Right lobe of liver (tissue), 6 donors: ENCODE measurements around the gene CFAP46. TPM values are rescaled to one million over a fixed set of nuclear protein-coding genes. Genes with fewer than 3 reads are reported as not detected.
A peak's percentile ranks its signal among the peaks of the same experiment; 100 is the strongest.
"Not testable (repeated sequence)": the region's sequence is repeated elsewhere in the genome, so short reads cannot be mapped to it uniquely, and the experiment has no call there.

ENCODE experiments used
- ATAC-seq, 4 donors: fragments of 200-7000 bp; cut with Tn5 transposase; one replicate each; pipeline ENCODE4 v1.9.1; 2020; ENCODE audit warnings: mild to moderate bottlenecking in 4 of 4, moderate library complexity in 4 of 4
- DNase-seq, 3 donors: peaks; one replicate each; pipeline ENCODE4 v3.0.0-alpha.2; 2020
- H3K27ac ChIP-seq, 3 donors: fragments of 200-600 bp; one replicate each; pipeline ENCODE4 v1.8.0; 2022
- H3K27me3 ChIP-seq, 2 donors: fragments of 200-600 bp; one replicate each; pipeline ENCODE4 v1.8.0; 2022
- H3K36me3 ChIP-seq, 4 donors: fragments of 200-600 bp; sonication (generic) in 1 of 4; one replicate each; pipeline versions ENCODE4 v1.5.1 to v1.8.0; 2017 to 2022; ENCODE audit warnings: control low read depth in 1 of 4
- H3K4me1 ChIP-seq, 4 donors: fragments of 200-600 bp; sonication (generic) in 1 of 4; one replicate each; pipeline versions ENCODE4 v1.5.1 to v1.8.0; 2017 to 2022; ENCODE audit warnings: control low read depth in 1 of 4
- H3K4me3 ChIP-seq, 3 donors: fragments of 200-600 bp; one replicate each; pipeline ENCODE4 v1.8.0; 2022
- H3K9me3 ChIP-seq, 4 donors: fragments of 200-600 bp; sonication (generic) in 1 of 4; one replicate each; pipeline versions ENCODE4 v1.5.1 to v1.8.0; 2017 to 2022; ENCODE audit warnings: control low read depth in 1 of 4
- POLR2A ChIP-seq: fragments of 450-650 bp; IDR thresholded peaks from one replicate; pipeline ENCODE4 v1.6.1; 2017; ENCODE audit warnings: antibody characterized with exemption, mild to moderate bottlenecking
- WGBS: methylation state at CpG from one replicate; pipeline ENCODE4 v1.1.6; 2018; ENCODE audit warnings: low coverage, low lambda C conversion rate; ENCODE audit not compliant: insufficient coverage; ENCODE audit errors: missing lambda C conversion rate; 5-methylcytosine and 5-hydroxymethylcytosine counted together
- intact Hi-C, 2 donors: fragments of 100-400 bp; cut with DNase I; formaldehyde crosslinking; loops; one replicate each; pipeline versions ENCODE4 v1.11.2 to v1.14.1; 2022
- total RNA-seq, 6 experiments: library from RNA; depleted of rRNA in 2 of 6; stranded (reverse); fragments of >200 nt in 2 of 6; fragmentation: NEBNext Ultra II Directional in 3 of 6; extraction: Animal tissue kit (Norgen Biotek cat#: 25700) in 3 of 6; gene quantifications; one replicate each; pipeline versions ENCODE4 v1.1.0 to v1.2.4, GENCODE V29; 2016 to 2023
- TF ChIP-seq, protein P1 (sequence below), 4 donors: fragments of 200-600 bp in 3 of 4; fragments of 450-650 bp in 1 of 4; IDR thresholded peaks; one replicate each; pipeline versions ENCODE4 v1.5.1 to v1.8.0; 2016 to 2022; ENCODE audit warnings: antibody characterized with exemption in 4 of 4, mild to moderate bottlenecking in 2 of 4
- donor health status: DM: no; HTN: yes; CAD: no.
- donor health status: DM: no; HTN: no; CAD: no.
- donor health status: DM: no; HTN: no; CAD: no.
- donor health status: DM: no; HTN: yes; CAD: no.
- donor health status: DM: no; HTN: yes; CAD: no.

CFAP46 gene
- total RNA-seq, 6 experiments from 2014 or later, result 0.16 to 0.67 (median 0.32) TPM

DNA sequence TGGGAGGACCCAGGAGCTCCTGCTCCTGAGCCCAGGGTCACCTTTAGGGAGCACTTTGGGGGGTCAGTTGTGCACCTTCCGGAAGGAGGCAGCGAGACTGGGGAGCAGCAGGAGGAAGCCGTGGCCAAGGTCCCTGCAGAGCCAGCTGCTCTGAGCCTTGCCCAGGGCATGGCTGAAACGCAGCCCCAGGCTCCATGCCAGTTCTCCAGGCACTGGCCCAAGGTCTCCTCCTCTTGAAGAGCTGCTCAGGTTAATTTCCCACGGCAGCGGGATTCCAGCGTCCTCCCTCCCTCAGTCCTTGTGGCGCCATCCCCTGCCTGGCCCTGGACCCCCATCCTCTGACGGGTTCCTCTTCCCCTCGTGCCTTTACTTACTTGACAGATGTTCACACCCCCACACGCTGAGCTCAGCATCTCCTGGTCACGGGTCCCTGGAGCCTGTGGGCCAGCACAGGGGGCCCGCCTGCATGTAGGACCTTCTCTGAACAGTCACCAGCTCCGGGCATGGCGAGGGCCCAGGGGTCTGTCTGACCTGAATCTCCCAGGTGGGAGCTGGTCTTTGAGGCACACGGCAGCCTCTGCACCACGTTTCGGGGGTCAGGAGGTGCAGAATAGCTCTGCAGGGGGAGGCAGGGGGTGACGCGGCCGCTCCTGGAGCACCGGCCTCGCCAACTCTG lies 16.7 kb upstream of the CFAP46 start:
- peak in 3 of 4 donors; percentile 17 to 34 (median 24) for ATAC-seq
- intact Hi-C loops, result no loop called here
- Histone ChIP-seq H3K27me3 (peaks cover 0 to 3% of the 10 kb centered on the region in 2 donors), H3K9me3 (no peaks in the 10 kb centered on the region), H3K36me3 (no peaks in the 10 kb centered on the region), H3K27ac (no peak overlapping the region), H3K4me3 (no peak overlapping the region), H3K4me1 (peaks cover 0 to 3% (median 0%) of the 10 kb centered on the region in 4 donors)
- peak; percentile 14 to 56 (median 54) for DNase-seq
- TF ChIP-seq POLR2A, result no peak
- TF ChIP-seq, protein P1, sequence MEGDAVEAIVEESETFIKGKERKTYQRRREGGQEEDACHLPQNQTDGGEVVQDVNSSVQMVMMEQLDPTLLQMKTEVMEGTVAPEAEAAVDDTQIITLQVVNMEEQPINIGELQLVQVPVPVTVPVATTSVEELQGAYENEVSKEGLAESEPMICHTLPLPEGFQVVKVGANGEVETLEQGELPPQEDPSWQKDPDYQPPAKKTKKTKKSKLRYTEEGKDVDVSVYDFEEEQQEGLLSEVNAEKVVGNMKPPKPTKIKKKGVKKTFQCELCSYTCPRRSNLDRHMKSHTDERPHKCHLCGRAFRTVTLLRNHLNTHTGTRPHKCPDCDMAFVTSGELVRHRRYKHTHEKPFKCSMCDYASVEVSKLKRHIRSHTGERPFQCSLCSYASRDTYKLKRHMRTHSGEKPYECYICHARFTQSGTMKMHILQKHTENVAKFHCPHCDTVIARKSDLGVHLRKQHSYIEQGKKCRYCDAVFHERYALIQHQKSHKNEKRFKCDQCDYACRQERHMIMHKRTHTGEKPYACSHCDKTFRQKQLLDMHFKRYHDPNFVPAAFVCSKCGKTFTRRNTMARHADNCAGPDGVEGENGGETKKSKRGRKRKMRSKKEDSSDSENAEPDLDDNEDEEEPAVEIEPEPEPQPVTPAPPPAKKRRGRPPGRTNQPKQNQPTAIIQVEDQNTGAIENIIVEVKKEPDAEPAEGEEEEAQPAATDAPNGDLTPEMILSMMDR (IDR thresholded peaks at IDR 0.05), result no peak
- 55% methylated on average over 5 of the region's 23 CpGs for WGBS

DNA sequence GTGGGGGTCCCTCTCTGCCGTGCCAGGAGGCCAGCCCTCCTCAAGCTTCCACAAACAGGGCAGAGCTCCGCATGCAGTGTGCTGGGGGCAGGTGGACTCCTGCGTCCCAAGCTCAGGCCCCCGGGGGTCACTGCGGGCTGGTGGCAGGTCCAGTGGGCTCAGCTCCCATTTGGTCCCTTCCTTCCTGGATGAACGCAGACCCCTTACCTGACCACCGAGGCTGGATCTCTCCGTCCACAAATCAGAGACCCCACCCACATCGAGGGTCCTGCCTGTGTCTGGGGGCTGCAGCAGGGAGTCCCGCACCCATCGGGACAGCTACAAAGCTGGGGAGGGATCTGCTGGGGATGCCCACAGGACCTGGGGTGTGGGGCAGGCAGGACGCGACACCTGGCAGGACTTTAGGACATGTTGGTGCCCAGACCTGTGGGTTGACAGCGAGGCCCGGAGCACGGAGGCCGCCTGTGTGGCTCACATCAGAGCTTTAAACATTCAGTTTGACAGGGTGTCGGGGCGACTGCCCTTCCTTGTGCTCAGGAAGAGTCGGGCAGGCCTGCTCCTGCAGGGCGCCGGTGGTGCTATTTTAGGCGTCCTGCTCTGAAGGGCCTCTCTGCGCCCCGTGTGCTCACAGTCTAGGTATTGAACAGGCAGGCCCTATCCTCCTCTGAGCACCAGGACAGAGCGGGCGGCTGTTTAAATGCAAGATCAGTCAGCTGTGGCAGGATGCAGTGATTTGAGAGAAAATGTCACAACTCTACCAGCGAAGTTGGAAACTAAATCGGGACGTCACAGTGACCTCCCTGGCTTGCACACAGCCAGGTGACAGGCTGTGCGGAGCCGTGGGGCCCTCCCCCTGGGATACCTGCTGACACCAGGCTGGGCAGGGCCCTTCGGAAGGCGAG lies 15.9 kb upstream of the CFAP46 start:
- H3K4me3 ChIP-seq, result no peak overlapping the region
- peaks cover 0 to 3% of the 10 kb centered on the region in 2 donors for H3K27me3 ChIP-seq
- no peak for ATAC-seq
- TF ChIP-seq, protein P1 (IDR thresholded peaks at IDR 0.05), result no peak
- TF ChIP-seq POLR2A, result no peak
- H3K27ac ChIP-seq, result no peak overlapping the region
- no peaks in the 10 kb centered on the region for H3K9me3 ChIP-seq
- DNase-seq, result peak in 2 of 3 donors; percentile 42 to 45
- intact Hi-C loops, result no loop called here
- peaks cover 0 to 3% (median 0%) of the 10 kb centered on the region in 4 donors for H3K4me1 ChIP-seq
- no peaks in the 10 kb centered on the region for H3K36me3 ChIP-seq
- 65% methylated on average over 6 of the region's 34 CpGs for WGBS

DNA sequence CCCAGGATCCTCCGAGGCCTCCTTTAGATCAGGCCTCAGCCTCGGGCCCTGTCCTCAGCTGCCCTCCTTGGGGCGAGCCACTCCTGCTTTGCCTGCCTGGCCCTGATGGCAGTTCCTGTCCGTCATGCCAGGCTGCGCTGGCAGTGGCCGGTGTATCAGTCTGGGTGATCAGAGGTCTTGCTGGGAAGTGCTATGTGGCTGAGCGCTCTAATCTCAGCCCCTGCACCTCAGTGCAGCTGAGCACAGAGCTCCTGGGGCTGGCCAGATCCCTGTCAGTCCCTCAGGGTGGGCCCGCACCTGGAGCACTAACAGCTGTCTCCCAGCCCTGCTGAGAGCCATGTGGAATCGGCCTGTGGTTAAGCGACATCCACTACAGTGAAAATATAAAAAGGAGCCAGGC lies 14.8 kb upstream of the CFAP46 start:
- H3K4me1 ChIP-seq, result peaks cover 0 to 3% (median 0%) of the 10 kb centered on the region in 4 donors
- H3K4me3 ChIP-seq, result no peak overlapping the region
- DNase-seq (peak in 2 of 3 donors; percentile 37 to 40), ATAC-seq (no peak)
- H3K27ac ChIP-seq, result no peak overlapping the region
- TF ChIP-seq POLR2A, result no peak
- TF ChIP-seq, protein P1 (IDR thresholded peaks at IDR 0.05), result no peak
- no peaks in the 10 kb centered on the region for H3K9me3 ChIP-seq
- intact Hi-C loops, result no loop called here
- H3K36me3 ChIP-seq, result no peaks in the 10 kb centered on the region
- WGBS, result 75% methylated on average over 6 of the region's 10 CpGs
- H3K27me3 ChIP-seq, result peaks cover 0 to 3% of the 10 kb centered on the region in 2 donors

DNA sequence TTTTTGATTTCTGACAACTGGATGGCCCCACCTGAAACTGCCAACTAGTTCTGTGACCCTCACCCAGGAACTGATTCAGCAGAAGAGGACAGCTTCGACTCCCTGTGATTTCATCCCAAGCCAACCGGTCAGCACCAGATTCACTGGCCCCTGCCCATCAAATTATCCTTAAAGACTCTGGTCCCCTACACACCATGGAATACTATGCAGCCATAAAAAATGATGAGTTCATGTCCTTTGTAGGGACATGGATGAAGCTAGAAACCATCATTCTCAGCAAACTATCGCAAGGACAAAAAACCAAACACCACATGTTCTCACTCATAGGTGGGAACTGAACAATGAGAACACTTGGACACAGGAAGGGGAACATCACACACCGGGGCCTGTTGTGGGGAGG lies 13.9 kb upstream of the CFAP46 start:
- H3K4me1 ChIP-seq, H3K9me3 ChIP-seq, H3K4me3 ChIP-seq, ATAC-seq, DNase-seq, H3K27ac ChIP-seq, H3K27me3 ChIP-seq, intact Hi-C loops, H3K36me3 ChIP-seq: not testable (repeated sequence)
- WGBS, result 79% methylated on average over 4 of the region's 4 CpGs

DNA sequence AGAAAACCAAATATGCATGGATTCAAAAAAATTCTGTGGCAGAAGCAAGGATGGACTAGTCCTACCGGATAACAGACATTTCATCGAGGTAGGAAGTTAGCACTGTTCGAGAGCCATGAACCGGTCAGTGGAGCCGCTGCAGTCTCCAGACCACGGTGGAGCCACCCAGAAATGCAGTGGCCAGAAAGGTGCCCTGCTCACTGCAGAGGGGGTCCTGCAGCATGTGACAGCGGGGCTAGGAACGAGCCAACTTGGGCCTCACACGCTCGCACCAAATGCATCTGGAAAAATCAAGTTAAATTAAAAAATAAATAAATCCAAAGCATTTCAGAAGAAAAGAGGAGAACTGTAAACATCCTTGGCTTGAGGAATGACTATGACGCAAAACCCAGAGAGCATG lies 13.1 kb upstream of the CFAP46 start:
- intact Hi-C loops, result no loop called here
- H3K27ac ChIP-seq, result no peak overlapping the region
- ATAC-seq (no peak), DNase-seq (peak in 1 of 3 donors; percentile 20)
- WGBS, result 52% methylated on average over 2 of the region's 11 CpGs
- H3K4me1 ChIP-seq, result no peaks in the 10 kb centered on the region
- H3K9me3 ChIP-seq, result no peaks in the 10 kb centered on the region
- H3K36me3 ChIP-seq, result no peaks in the 10 kb centered on the region
- TF ChIP-seq, protein P1 (IDR thresholded peaks at IDR 0.05), result no peak
- TF ChIP-seq POLR2A, result no peak
- H3K4me3 ChIP-seq, result no peak overlapping the region
- peaks cover 0 to 3% of the 10 kb centered on the region in 2 donors for H3K27me3 ChIP-seq
